ENCODE results near the gene COG5.

- TF ChIP-seq POLR2A (IDR thresholded peaks at IDR 0.05): no peak
- TF ChIP-seq, protein P1, sequence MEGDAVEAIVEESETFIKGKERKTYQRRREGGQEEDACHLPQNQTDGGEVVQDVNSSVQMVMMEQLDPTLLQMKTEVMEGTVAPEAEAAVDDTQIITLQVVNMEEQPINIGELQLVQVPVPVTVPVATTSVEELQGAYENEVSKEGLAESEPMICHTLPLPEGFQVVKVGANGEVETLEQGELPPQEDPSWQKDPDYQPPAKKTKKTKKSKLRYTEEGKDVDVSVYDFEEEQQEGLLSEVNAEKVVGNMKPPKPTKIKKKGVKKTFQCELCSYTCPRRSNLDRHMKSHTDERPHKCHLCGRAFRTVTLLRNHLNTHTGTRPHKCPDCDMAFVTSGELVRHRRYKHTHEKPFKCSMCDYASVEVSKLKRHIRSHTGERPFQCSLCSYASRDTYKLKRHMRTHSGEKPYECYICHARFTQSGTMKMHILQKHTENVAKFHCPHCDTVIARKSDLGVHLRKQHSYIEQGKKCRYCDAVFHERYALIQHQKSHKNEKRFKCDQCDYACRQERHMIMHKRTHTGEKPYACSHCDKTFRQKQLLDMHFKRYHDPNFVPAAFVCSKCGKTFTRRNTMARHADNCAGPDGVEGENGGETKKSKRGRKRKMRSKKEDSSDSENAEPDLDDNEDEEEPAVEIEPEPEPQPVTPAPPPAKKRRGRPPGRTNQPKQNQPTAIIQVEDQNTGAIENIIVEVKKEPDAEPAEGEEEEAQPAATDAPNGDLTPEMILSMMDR (IDR thresholded peaks at IDR 0.05 in 8 of 11, conservative IDR thresholded peaks at IDR 0.05 in 3 of 11): no peak
- TF ChIP-seq POLR2AphosphoS5 (IDR thresholded peaks at IDR 0.05): no peak
Measured at GRCh38 chr7:107233174-107233573, 330.5 kb downstream of the COG5 start.
